Measurements from ENCODE around the gene ABCC9.

ABCC9 gene

DNA sequence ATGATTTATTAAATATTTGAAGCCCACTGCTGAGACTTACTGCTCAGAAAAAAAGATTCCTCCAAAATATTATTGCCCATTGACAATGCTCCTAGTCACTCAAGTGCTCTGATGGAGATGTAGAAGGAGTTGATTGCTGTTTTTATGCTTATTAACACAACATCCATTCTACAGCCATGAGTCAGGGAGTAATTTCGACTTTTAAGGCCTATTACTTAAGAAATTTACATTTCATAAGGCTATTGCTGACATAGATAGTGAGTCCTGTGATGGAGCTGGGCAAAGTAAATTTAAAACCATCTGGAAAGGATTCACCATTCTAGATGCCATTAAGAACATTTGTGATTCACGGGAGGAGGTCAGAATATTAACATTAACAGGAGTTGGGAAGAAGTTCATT, 171.9 kb downstream of the ABCC9 start:
- DNase-seq, result no peak

- DNase-seq, result no peak
Measured at GRCh38 chr12:21766403-21766802, 174.8 kb downstream of the ABCC9 start.

GRCh38 chr12:21764950-21765349, 176.3 kb downstream of the ABCC9 start:
- DNase-seq, result no peak

DNA sequence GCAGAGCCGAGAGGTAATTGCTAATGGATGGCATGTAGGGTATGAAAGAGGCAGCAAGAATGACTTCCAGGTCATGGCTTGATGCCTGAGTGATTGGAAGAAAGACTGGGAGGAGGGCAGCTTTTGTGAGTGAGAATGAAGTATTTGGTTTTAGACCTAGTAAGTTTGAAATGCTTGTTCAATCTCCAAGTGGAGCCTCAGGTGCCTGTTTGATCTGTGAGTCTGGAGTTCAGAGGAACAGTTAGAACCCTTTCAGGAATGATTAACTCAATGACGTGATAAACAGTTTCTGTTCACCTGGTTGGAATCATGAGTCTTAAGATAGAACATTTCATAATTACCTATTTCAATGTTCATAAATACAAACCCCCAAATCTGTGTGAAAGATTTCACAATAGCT, 177.2 kb downstream of the ABCC9 start:
- no peak for DNase-seq

- DNase-seq, result no peak
Measured at GRCh38 chr12:21763531-21763930, 177.7 kb downstream of the ABCC9 start.

DNA sequence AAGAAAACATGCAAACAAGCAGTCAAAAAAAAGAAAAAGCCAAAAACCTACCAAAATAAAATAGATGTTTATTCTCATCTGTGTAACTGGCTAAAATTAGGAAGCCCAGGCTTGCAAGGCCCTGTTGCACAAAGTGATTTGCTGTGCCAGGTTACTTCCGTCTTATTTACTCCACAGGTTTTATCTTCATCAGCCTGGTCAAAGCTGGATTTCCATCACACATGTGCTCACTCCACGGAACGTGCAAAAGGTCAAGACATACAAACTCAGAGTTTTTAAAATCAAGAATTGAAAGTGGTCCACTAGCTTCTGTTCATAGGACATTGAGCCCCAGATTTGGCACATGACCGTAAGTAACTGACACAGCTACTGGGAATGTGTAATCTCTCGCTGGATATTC, 181.5 kb downstream of the ABCC9 start:
- DNase-seq, result no peak

DNA sequence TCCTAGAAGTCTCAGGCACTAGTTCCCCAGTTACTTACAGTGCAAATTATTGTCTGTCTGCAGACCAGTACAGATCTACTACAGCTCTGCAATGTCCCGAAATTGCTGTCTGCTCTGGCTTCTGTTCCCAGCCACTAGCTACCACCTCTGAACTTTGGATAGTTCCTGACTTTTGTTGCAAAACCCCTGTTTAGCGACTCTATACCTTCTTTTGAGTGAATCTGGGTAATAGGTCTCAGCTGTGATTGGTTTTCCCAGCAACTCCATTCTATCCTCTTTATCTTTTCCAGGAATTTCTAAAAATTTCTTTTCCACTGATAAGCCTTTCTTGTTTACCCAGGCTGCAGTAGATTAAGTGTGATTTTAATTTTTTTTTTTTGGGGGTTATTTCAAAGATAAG, 183.5 kb downstream of the ABCC9 start:
- no peak for DNase-seq

- DNase-seq, result no peak
Measured at GRCh38 chr12:21756699-21757098, 184.5 kb downstream of the ABCC9 start.

DNA sequence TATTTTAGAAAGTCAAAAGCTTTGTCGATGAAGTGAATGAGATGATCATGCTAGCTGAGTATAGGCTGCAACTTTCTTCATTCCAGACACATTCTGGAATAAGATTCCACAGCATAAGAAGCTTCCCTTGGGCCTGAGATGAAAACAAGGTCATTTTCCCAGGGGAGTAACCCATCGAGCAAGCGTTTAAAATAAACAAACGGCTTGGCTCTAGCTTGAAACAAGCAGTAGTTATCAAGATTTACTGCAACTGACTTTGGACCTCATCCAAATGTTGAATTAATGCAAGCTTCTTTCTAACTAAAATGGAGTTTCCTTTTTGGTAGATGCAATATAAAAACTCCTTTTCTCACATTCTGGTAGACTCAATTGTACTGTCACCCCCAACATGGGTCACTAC, 189.7 kb downstream of the ABCC9 start:
- DNase-seq, result no peak
